Measurements from ENCODE around the gene BRCA2.

DNA sequence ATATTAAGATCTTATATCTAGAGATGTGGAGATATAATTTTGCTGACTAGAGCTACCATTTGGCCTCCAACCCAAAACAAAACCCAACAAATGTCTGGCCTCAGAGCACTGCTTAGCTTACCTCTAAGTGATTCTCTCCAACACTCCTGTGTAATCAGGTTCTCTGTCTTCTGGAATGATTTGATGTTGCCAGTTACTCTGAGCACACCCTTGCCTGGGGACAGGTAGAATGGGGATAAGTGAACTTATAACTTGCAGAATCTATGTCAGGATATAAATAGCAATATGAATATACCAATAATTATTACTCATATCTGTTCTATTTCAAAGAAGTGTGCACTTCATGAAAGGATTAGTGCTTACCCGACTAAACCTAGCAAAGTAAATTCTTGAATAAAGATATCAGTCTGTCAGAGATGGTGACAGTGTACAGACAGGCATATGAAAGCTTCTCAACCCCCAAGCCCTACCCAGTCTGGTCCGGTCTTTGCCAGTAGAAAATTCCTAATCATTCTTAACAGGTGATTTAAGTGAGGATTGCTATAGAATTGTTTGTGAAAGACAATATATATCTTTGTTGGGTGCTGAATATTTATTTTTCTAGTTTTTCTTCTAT is 33.1 kb upstream of the BRCA2 start:
- TF ChIP-seq, protein P1, sequence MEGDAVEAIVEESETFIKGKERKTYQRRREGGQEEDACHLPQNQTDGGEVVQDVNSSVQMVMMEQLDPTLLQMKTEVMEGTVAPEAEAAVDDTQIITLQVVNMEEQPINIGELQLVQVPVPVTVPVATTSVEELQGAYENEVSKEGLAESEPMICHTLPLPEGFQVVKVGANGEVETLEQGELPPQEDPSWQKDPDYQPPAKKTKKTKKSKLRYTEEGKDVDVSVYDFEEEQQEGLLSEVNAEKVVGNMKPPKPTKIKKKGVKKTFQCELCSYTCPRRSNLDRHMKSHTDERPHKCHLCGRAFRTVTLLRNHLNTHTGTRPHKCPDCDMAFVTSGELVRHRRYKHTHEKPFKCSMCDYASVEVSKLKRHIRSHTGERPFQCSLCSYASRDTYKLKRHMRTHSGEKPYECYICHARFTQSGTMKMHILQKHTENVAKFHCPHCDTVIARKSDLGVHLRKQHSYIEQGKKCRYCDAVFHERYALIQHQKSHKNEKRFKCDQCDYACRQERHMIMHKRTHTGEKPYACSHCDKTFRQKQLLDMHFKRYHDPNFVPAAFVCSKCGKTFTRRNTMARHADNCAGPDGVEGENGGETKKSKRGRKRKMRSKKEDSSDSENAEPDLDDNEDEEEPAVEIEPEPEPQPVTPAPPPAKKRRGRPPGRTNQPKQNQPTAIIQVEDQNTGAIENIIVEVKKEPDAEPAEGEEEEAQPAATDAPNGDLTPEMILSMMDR (IDR thresholded peaks at IDR 0.05) = no peak
- no peak for TF ChIP-seq POLR2A (IDR thresholded peaks at IDR 0.05)

Data from vagina (tissue), 2 donors.